NCI-H510A (cell line): ENCODE measurements around the gene NPR2.

Experiments used
- DNase-seq: peaks from one replicate; lab custom pipeline; 2025; lab: John Stamatoyannopoulos, UW

The NPR2 gene

GRCh38 chr9:35763803-35764202 lies 27.6 kb upstream of the NPR2 start:
- no peak for DNase-seq

GRCh38 chr9:35766997-35767396 lies 24.4 kb upstream of the NPR2 start:
- no peak for DNase-seq

- DNase-seq, result no peak
Observed at GRCh38 chr9:35767458-35767857, 23.9 kb upstream of the NPR2 start.

GRCh38 chr9:35769763-35770162 lies 21.6 kb upstream of the NPR2 start:
- no peak for DNase-seq

- DNase-seq, result no peak
Observed at GRCh38 chr9:35771075-35771433, 20.3 kb upstream of the NPR2 start.

- DNase-seq, result no peak
Observed at GRCh38 chr9:35771534-35771933, 19.9 kb upstream of the NPR2 start.

GRCh38 chr9:35771943-35772342 lies 19.4 kb upstream of the NPR2 start:
- DNase-seq, result no peak

- DNase-seq, result no peak
Observed at GRCh38 chr9:35774907-35775635, 16.3 kb upstream of the NPR2 start.

GRCh38 chr9:35776018-35776417 lies 15.4 kb upstream of the NPR2 start:
- peak; percentile 56 for DNase-seq

- DNase-seq, result no peak
Observed at GRCh38 chr9:35778496-35778895, 12.9 kb upstream of the NPR2 start.

- DNase-seq, result no peak
Observed at GRCh38 chr9:35781066-35781465, 10.3 kb upstream of the NPR2 start.

GRCh38 chr9:35783418-35783817 lies 8.0 kb upstream of the NPR2 start:
- no peak for DNase-seq

GRCh38 chr9:35789541-35789940 lies 1.9 kb upstream of the NPR2 start:
- no peak for DNase-seq

GRCh38 chr9:35790025-35790384 lies 1.4 kb upstream of the NPR2 start:
- DNase-seq, result no peak

GRCh38 chr9:35790385-35791296 lies 750 bp upstream of the NPR2 start:
- DNase-seq, result no peak

GRCh38 chr9:35792024-35792813 lies 828 bp downstream of the NPR2 start:
- DNase-seq, result no peak

GRCh38 chr9:35792826-35793225 lies 1.4 kb downstream of the NPR2 start:
- no peak for DNase-seq

- DNase-seq, result no peak
Observed at GRCh38 chr9:35793461-35793860, 2.1 kb downstream of the NPR2 start.

GRCh38 chr9:35795695-35796094 lies 4.3 kb downstream of the NPR2 start:
- DNase-seq, result no peak

- no peak for DNase-seq
Observed at GRCh38 chr9:35797311-35798109, 6.1 kb downstream of the NPR2 start.

GRCh38 chr9:35798658-35799374 lies 7.4 kb downstream of the NPR2 start:
- no peak for DNase-seq
